Measurements from ENCODE around the gene NOTCH1.

- no peak for TF ChIP-seq EZH2 (IDR thresholded peaks at IDR 0.05; ENCODE audit: borderline replicate concordance, low read depth, low read length, poor library complexity, severe bottlenecking)
- TF ChIP-seq CTCF (conservative IDR thresholded peaks at IDR 0.05; ENCODE audit: low read depth, low read length), result no peak
These were observed 4.7 kb downstream of the NOTCH1 start for GRCh38 chr9:136541179-136541578.

All from A673 (cell line).